ENCODE measurements around the gene RTP3. TPM values are rescaled to one million over a fixed set of nuclear protein-coding genes. Genes with fewer than 3 reads are reported as not detected.
A peak's percentile ranks its signal among the peaks of the same experiment; 100 is the strongest.
"Not testable (repeated sequence)": the region's sequence is repeated elsewhere in the genome, so short reads cannot be mapped to it uniquely, and the experiment has no call there.

Gene RTP3
- total RNA-seq, 2 experiments from 2014 or later = not detected

GRCh38 chr3:46538425-46538802 is 40.6 kb downstream of the RTP3 start:
- not testable (repeated sequence) for H3K9me3 Mint-ChIP-seq, DNase-seq
- H3K4me1 Mint-ChIP-seq = peaks cover 73% of the 10 kb centered on the region
- CTCF ChIA-PET = interaction anchor here (0.7 to 3.6 kb wide), 11 partner anchors 11 to 168 kb away, joined by 3 to 65 read pairs (median 5); partner anchors contain the start of gene CCR5
- peaks cover 13% of the 10 kb centered on the region for H3K27me3 Mint-ChIP-seq
- H3K27ac Mint-ChIP-seq = peak overlapping the region; percentile 83
- H3K36me3 Mint-ChIP-seq (ENCODE audit: low read depth) = peaks cover 16% of the 10 kb centered on the region
- POLR2A ChIA-PET = interaction anchor here (0.6 to 2.4 kb wide), 21 partner anchors 8 to 592 kb away, joined by 3 to 21 read pairs (median 4); partner anchors contain the start of genes CCR5, CCR5AS and CCRL2
- H3K4me3 Mint-ChIP-seq = peak overlapping the region; percentile 57

GRCh38 chr3:46538803-46539442 is 41.1 kb downstream of the RTP3 start:
- POLR2A ChIA-PET = interaction anchor here (0.6 to 2.4 kb wide), 21 partner anchors 9 to 593 kb away, joined by 3 to 21 read pairs (median 4); partner anchors contain the start of genes CCR5, CCR5AS and CCRL2
- CTCF ChIA-PET = interaction anchor here (0.6 to 3.6 kb wide), 13 partner anchors 9 to 168 kb away, joined by 3 to 65 read pairs (median 4); partner anchors contain the start of gene CCR5
- peak; percentile 92 for DNase-seq
- H3K36me3 Mint-ChIP-seq (ENCODE audit: low read depth) = peaks cover 16% of the 10 kb centered on the region
- peak overlapping the region; percentile 57 for H3K4me3 Mint-ChIP-seq
- peaks cover 13% of the 10 kb centered on the region for H3K27me3 Mint-ChIP-seq
- H3K9me3 Mint-ChIP-seq = no peaks in the 10 kb centered on the region
- peaks cover 73% of the 10 kb centered on the region for H3K4me1 Mint-ChIP-seq
- peak overlapping the region; percentile 83 for H3K27ac Mint-ChIP-seq

- DNase-seq = no peak
- Mint-ChIP-seq H3K4me3 (peak overlapping the region; percentile 57), H3K9me3 (no peaks in the 10 kb centered on the region), H3K27me3 (peaks cover 8% of the 10 kb centered on the region), H3K4me1 (peaks cover 68% of the 10 kb centered on the region), H3K36me3 (ENCODE audit: low read depth) (peaks cover 10% of the 10 kb centered on the region), H3K27ac (peak overlapping the region; percentile 83)
- ChIA-PET CTCF (interaction anchor here (0.8 to 3.6 kb wide), 10 partner anchors 9 to 169 kb away, joined by 3 to 65 read pairs (median 6); partner anchors contain the start of gene CCR5), POLR2A (interaction anchor here (0.8 to 2.4 kb wide), 15 partner anchors 9 to 593 kb away, joined by 3 to 21 read pairs (median 5); partner anchors contain the start of genes CCR5, CCR5AS and CCRL2)
These were observed 41.7 kb downstream of the RTP3 start for GRCh38 chr3:46539443-46540005.

GRCh38 chr3:46540550-46540949 is 42.8 kb downstream of the RTP3 start:
- Mint-ChIP-seq H3K36me3 (ENCODE audit: low read depth) (peaks cover 5% of the 10 kb centered on the region), H3K27me3 (peaks cover 4% of the 10 kb centered on the region), H3K4me1 (peaks cover 70% of the 10 kb centered on the region), H3K4me3 (no peak overlapping the region), H3K27ac (peak overlapping the region; percentile 53), H3K9me3 (no peaks in the 10 kb centered on the region)
- no peak for DNase-seq
- POLR2A ChIA-PET = no interaction called here
- CTCF ChIA-PET = interaction anchor here (3.6 kb wide), 1 partner anchor 52 kb away, joined by 65 read pairs; no protein-coding TSS in a partner anchor

- no peaks in the 10 kb centered on the region for H3K36me3 Mint-ChIP-seq (ENCODE audit: low read depth)
- H3K9me3 Mint-ChIP-seq = no peaks in the 10 kb centered on the region
- ChIA-PET POLR2A (no interaction called here), CTCF (interaction anchor here (2.0 kb wide), 1 partner anchor 53 kb away, joined by 10 read pairs; no protein-coding TSS in a partner anchor)
- H3K4me1 Mint-ChIP-seq = peaks cover 65% of the 10 kb centered on the region
- no peak for DNase-seq
- H3K4me3 Mint-ChIP-seq = no peak overlapping the region
- no peak overlapping the region for H3K27ac Mint-ChIP-seq
- no peaks in the 10 kb centered on the region for H3K27me3 Mint-ChIP-seq
These were observed 44.1 kb downstream of the RTP3 start for GRCh38 chr3:46541835-46542234.

GRCh38 chr3:46542344-46542743 is 44.6 kb downstream of the RTP3 start:
- Mint-ChIP-seq H3K27me3 (no peaks in the 10 kb centered on the region), H3K27ac (peak overlapping the region; percentile 47), H3K36me3 (ENCODE audit: low read depth) (no peaks in the 10 kb centered on the region), H3K4me3 (no peak overlapping the region), H3K4me1 (peaks cover 60% of the 10 kb centered on the region), H3K9me3 (no peaks in the 10 kb centered on the region)
- DNase-seq = no peak
- CTCF ChIA-PET = interaction anchor here (2.0 kb wide), 1 partner anchor 53 kb away, joined by 10 read pairs; no protein-coding TSS in a partner anchor
- POLR2A ChIA-PET = interaction anchor here (1.5 kb wide), 1 partner anchor 53 kb away, joined by 6 read pairs; no protein-coding TSS in a partner anchor

GRCh38 chr3:46542801-46543201 is 45.0 kb downstream of the RTP3 start:
- POLR2A ChIA-PET = interaction anchor here (1.5 kb wide), 1 partner anchor 53 kb away, joined by 6 read pairs; no protein-coding TSS in a partner anchor
- no peak overlapping the region for H3K27ac Mint-ChIP-seq
- H3K36me3 Mint-ChIP-seq (ENCODE audit: low read depth) = no peaks in the 10 kb centered on the region
- H3K27me3 Mint-ChIP-seq = peaks cover 1% of the 10 kb centered on the region
- no peak overlapping the region for H3K4me3 Mint-ChIP-seq
- CTCF ChIA-PET = interaction anchor here (2.0 kb wide), 1 partner anchor 54 kb away, joined by 10 read pairs; no protein-coding TSS in a partner anchor
- H3K4me1 Mint-ChIP-seq = peaks cover 55% of the 10 kb centered on the region
- H3K9me3 Mint-ChIP-seq = no peaks in the 10 kb centered on the region
- DNase-seq = no peak

GRCh38 chr3:46544771-46545503 is 47.2 kb downstream of the RTP3 start:
- no peak overlapping the region for H3K4me3 Mint-ChIP-seq
- no peaks in the 10 kb centered on the region for H3K9me3 Mint-ChIP-seq
- peaks cover 42% of the 10 kb centered on the region for H3K4me1 Mint-ChIP-seq
- DNase-seq = no peak
- no peak overlapping the region for H3K27ac Mint-ChIP-seq
- CTCF ChIA-PET = interaction anchor here (0.6 to 1.4 kb wide), 3 partner anchors 11 to 56 kb away, joined by 3 to 5 read pairs (median 3); no protein-coding TSS in a partner anchor
- no peaks in the 10 kb centered on the region for H3K36me3 Mint-ChIP-seq (ENCODE audit: low read depth)
- POLR2A ChIA-PET = no interaction called here
- H3K27me3 Mint-ChIP-seq = peaks cover 5% of the 10 kb centered on the region

GRCh38 chr3:46545818-46546630 is 48.2 kb downstream of the RTP3 start:
- H3K9me3 Mint-ChIP-seq = no peaks in the 10 kb centered on the region
- H3K27me3 Mint-ChIP-seq = peaks cover 11% of the 10 kb centered on the region
- POLR2A ChIA-PET = no interaction called here
- H3K27ac Mint-ChIP-seq = no peak overlapping the region
- no peak overlapping the region for H3K4me3 Mint-ChIP-seq
- DNase-seq = no peak
- peaks cover 41% of the 10 kb centered on the region for H3K4me1 Mint-ChIP-seq
- CTCF ChIA-PET = interaction anchor here (1.3 to 1.4 kb wide), 2 partner anchors 13 to 57 kb away, joined by 3 to 5 read pairs; no protein-coding TSS in a partner anchor
- H3K36me3 Mint-ChIP-seq (ENCODE audit: low read depth) = no peaks in the 10 kb centered on the region

- Mint-ChIP-seq H3K27ac (no peak overlapping the region), H3K4me3 (no peak overlapping the region), H3K9me3 (no peaks in the 10 kb centered on the region), H3K4me1 (peaks cover 33% of the 10 kb centered on the region), H3K27me3 (peaks cover 11% of the 10 kb centered on the region), H3K36me3 (ENCODE audit: low read depth) (no peaks in the 10 kb centered on the region)
- ChIA-PET CTCF (interaction anchor here (0.6 kb wide), 1 partner anchor 82 kb away, joined by 5 read pairs; no protein-coding TSS in a partner anchor), POLR2A (interaction anchor here (1.3 to 1.4 kb wide), 2 partner anchors 9 to 11 kb away, joined by 3 to 4 read pairs; no protein-coding TSS in a partner anchor)
- no peak for DNase-seq
These were observed 49.2 kb downstream of the RTP3 start for GRCh38 chr3:46546896-46547440.

GRCh38 chr3:46548611-46549010 is 50.8 kb downstream of the RTP3 start:
- not testable (repeated sequence) for H3K36me3 Mint-ChIP-seq (ENCODE audit: low read depth); H3K4me3 Mint-ChIP-seq; H3K9me3 Mint-ChIP-seq; H3K27ac Mint-ChIP-seq; DNase-seq
- ChIA-PET CTCF (interaction anchor here (0.8 to 3.0 kb wide), 4 partner anchors 9 to 60 kb away, joined by 4 to 15 read pairs (median 10); no protein-coding TSS in a partner anchor), POLR2A (interaction anchor here (1.4 to 2.3 kb wide), 3 partner anchors 10 to 59 kb away, joined by 4 to 7 read pairs (median 7); no protein-coding TSS in a partner anchor)
- Mint-ChIP-seq H3K27me3 (peaks cover 17% of the 10 kb centered on the region), H3K4me1 (peaks cover 24% of the 10 kb centered on the region)
